Mesendoderm (in vitro differentiated cells): ENCODE measurements around the gene LRRC45.
A peak's percentile ranks its signal among the peaks of the same experiment; 100 is the strongest.

Experiments
- DNase-seq: peaks from one replicate; pipeline ENCODE4 v3.0.0; 2013
- H2AK5ac ChIP-seq: 2 replicates; pipeline ENCODE4 v1.6.1; 2013; ENCODE audit warnings: low read length, inconsistent platforms
- H2BK120ac ChIP-seq: 2 replicates; pipeline ENCODE4 v1.6.1; 2013; ENCODE audit warnings: low read depth, mild to moderate bottlenecking, low read length, moderate library complexity, mixed read lengths
- H2BK15ac ChIP-seq: replicated peaks from 2 replicates; pipeline ENCODE4 v1.6.1; 2013; ENCODE audit warnings: low read depth, mild to moderate bottlenecking, moderate library complexity
- H2BK5ac ChIP-seq: 2 replicates; pipeline ENCODE4 v1.6.1; 2013; ENCODE audit warnings: low read length, inconsistent platforms
- H3K18ac ChIP-seq: 2 replicates; pipeline ENCODE4 v1.6.1; 2013; ENCODE audit warnings: mild to moderate bottlenecking, low read length, mixed read lengths
- H3K23ac ChIP-seq: one replicate; pipeline ENCODE4 v1.6.1; 2013; ENCODE audit warnings: low read length
- H3K27ac ChIP-seq: 2 replicates; pipeline ENCODE4 v1.5.1; 2013; ENCODE audit warnings: low read depth, mild to moderate bottlenecking, inconsistent platforms, low read length, moderate library complexity
- H3K27me3 ChIP-seq: 2 replicates; pipeline ENCODE4 v1.6.1; 2013; ENCODE audit warnings: low read length, control low read depth, mild to moderate bottlenecking, inconsistent platforms; ENCODE audit not compliant: insufficient read depth, poor library complexity
- H3K36me3 ChIP-seq: 2 replicates; pipeline ENCODE4 v1.6.1; 2013; ENCODE audit warnings: low read length, inconsistent platforms; ENCODE audit not compliant: control insufficient read depth, insufficient read depth
- H3K4ac ChIP-seq: one replicate; pipeline ENCODE4 v1.6.1; 2013; ENCODE audit warnings: low read depth, mild to moderate bottlenecking, low read length, moderate library complexity
- H3K4me1 ChIP-seq: 2 replicates; pipeline ENCODE4 v1.6.1; 2013; ENCODE audit warnings: low read depth, low read length, inconsistent platforms; ENCODE audit not compliant: control insufficient read depth
- H3K4me2 ChIP-seq: 2 replicates; pipeline ENCODE4 v1.6.1; 2013; ENCODE audit warnings: low read length
- H3K4me3 ChIP-seq: 2 replicates; pipeline ENCODE4 v1.5.1; 2013; ENCODE audit warnings: mild to moderate bottlenecking, low read length
- H3K56ac ChIP-seq: one replicate; pipeline ENCODE4 v1.6.1; 2013; ENCODE audit warnings: low read length
- H3K79me1 ChIP-seq: 2 replicates; pipeline ENCODE4 v1.6.1; 2013; ENCODE audit warnings: low read length, inconsistent platforms
- H3K79me2 ChIP-seq: 2 replicates; pipeline ENCODE4 v1.6.1; 2013; ENCODE audit warnings: mild to moderate bottlenecking, low read length; ENCODE audit not compliant: control insufficient read depth, insufficient read depth
- H3K9ac ChIP-seq: 2 replicates; pipeline ENCODE4 v1.6.1; 2013; ENCODE audit warnings: low read length, inconsistent platforms
- H4K5ac ChIP-seq: one replicate; pipeline ENCODE4 v1.6.1; 2013; ENCODE audit warnings: low read length
- H4K8ac ChIP-seq: one replicate; pipeline ENCODE4 v1.6.1; 2013; ENCODE audit warnings: low read depth, mild to moderate bottlenecking, control low read depth, low read length, moderate library complexity
- WGBS: extraction: QIAGEN DNeasy Blood & Tissue Kit; methylation state at CpG from one replicate; pipeline ENCODE4 v1.1.7; 2013; ENCODE audit warnings: low lambda C conversion rate, missing lambda C conversion rate; ENCODE audit not compliant: insufficient coverage; ENCODE audit errors: extremely low coverage; 5-methylcytosine and 5-hydroxymethylcytosine counted together

LRRC45 gene

GRCh38 chr17:82019690-82020571 lies 3.2 kb upstream of the LRRC45 start:
- Histone ChIP-seq H4K5ac (no peak overlapping the region), H3K79me1 (peaks cover 8% of the 10 kb centered on the region), H3K4ac (no peak overlapping the region), H3K18ac (no peak overlapping the region), H3K9ac (no peak overlapping the region), H3K4me2 (no peak overlapping the region), H3K27ac (no peak overlapping the region), H3K4me3 (no peak overlapping the region), H3K79me2 (peaks cover 8% of the 10 kb centered on the region), H3K56ac (no peak overlapping the region), H3K4me1 (no peaks in the 10 kb centered on the region), H2AK5ac (no peak overlapping the region), H3K36me3 (no peaks in the 10 kb centered on the region), H2BK5ac (no peak overlapping the region), H3K23ac (no peak overlapping the region), H2BK120ac (no peak overlapping the region), H2BK15ac (no peak overlapping the region), H4K8ac (no peak overlapping the region), H3K27me3 (no peaks in the 10 kb centered on the region)
- DNase-seq, result peak; percentile 75
- WGBS, result no CpG with 5 or more reads among the region's 34 CpGs

DNA sequence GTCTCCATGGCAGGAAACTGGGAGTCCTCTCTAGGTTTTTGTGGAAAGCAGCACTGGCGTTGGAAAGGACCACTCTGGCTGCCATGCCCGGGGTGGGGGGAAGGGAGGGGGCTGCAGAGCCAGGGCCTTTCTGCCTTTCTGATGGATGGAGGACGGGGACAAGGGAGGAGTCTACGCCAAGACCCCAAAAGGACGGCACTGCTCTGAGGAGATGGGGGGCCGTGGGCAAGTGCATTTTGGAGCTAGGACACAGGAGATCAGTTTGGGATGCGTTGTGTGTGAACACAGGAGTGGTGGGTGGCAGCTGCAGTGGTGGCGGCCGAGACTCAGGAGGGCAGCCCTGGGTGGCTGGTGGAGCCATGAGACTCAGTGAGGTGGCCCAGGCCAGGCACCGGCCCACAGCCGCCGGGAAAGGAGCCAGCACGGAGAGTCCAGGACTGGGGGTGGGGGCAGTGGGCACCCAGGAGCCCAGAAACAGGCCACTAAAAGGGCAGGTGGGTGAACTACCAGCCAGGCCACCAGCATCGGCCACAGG lies 2.5 kb upstream of the LRRC45 start:
- no peaks in the 10 kb centered on the region for H3K36me3 ChIP-seq
- no peak overlapping the region for H3K9ac ChIP-seq
- no peak overlapping the region for H2BK15ac ChIP-seq
- H3K79me1 ChIP-seq, result peaks cover 8% of the 10 kb centered on the region
- H2BK5ac ChIP-seq, result no peak overlapping the region
- H3K23ac ChIP-seq, result no peak overlapping the region
- no peaks in the 10 kb centered on the region for H3K4me1 ChIP-seq
- H4K8ac ChIP-seq, result no peak overlapping the region
- H3K27me3 ChIP-seq, result no peaks in the 10 kb centered on the region
- no peak overlapping the region for H3K4me3 ChIP-seq
- H2BK120ac ChIP-seq, result no peak overlapping the region
- no peak overlapping the region for H2AK5ac ChIP-seq
- no CpG with 5 or more reads among the region's 14 CpGs for WGBS
- H3K56ac ChIP-seq, result no peak overlapping the region
- no peak for DNase-seq
- H3K79me2 ChIP-seq, result peaks cover 8% of the 10 kb centered on the region
- no peak overlapping the region for H3K4ac ChIP-seq
- no peak overlapping the region for H3K4me2 ChIP-seq
- no peak overlapping the region for H3K18ac ChIP-seq
- no peak overlapping the region for H4K5ac ChIP-seq
- no peak overlapping the region for H3K27ac ChIP-seq

- Histone ChIP-seq H2BK15ac (no peak overlapping the region), H3K23ac (no peak overlapping the region), H4K8ac (no peak overlapping the region), H3K4me2 (peak overlapping the region; percentile 82), H3K27me3 (no peaks in the 10 kb centered on the region), H3K9ac (peak overlapping the region; percentile 96), H3K4ac (no peak overlapping the region), H3K79me1 (peaks cover 8% of the 10 kb centered on the region), H2BK120ac (no peak overlapping the region), H3K79me2 (peaks cover 8% of the 10 kb centered on the region), H3K36me3 (no peaks in the 10 kb centered on the region), H2AK5ac (no peak overlapping the region), H3K27ac (no peak overlapping the region), H4K5ac (no peak overlapping the region), H3K4me1 (no peaks in the 10 kb centered on the region), H2BK5ac (no peak overlapping the region), H3K56ac (peak overlapping the region; percentile 98), H3K18ac (no peak overlapping the region), H3K4me3 (no peak overlapping the region)
- WGBS, result no CpG with 5 or more reads among the region's 25 CpGs
- DNase-seq, result peak; percentile 64
Observed at GRCh38 chr17:82021107-82021899, 1.8 kb upstream of the LRRC45 start.

DNA sequence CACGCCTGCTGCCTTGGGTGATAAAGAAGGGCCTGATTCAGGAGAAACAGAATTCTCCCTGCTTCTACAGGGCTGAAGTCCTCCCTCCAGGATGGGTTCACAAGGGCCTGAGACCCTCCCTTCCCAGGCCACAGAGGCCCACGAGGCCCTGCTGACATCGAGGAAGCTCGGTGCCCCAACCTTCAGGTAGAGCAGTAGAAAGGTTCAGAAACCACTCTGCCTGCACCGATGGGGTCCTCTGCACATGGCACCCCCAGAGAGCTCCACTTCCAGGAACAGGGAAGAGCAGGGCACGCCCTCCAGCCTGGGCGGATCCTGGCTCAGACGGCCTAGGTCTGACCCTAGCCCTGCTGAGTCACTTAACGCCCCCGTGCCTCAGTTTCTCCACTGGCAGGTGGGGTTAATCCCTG lies 1.2 kb upstream of the LRRC45 start:
- Histone ChIP-seq H3K4me2 (peak overlapping the region; percentile 82), H3K36me3 (no peaks in the 10 kb centered on the region), H3K9ac (peak overlapping the region; percentile 96), H2BK120ac (no peak overlapping the region), H3K79me1 (peaks cover 8% of the 10 kb centered on the region), H4K8ac (no peak overlapping the region), H2AK5ac (peak overlapping the region; percentile 38), H3K27me3 (no peaks in the 10 kb centered on the region), H3K4me1 (no peaks in the 10 kb centered on the region), H3K4ac (no peak overlapping the region), H3K27ac (no peak overlapping the region), H3K56ac (peak overlapping the region; percentile 98), H3K4me3 (peak overlapping the region; percentile 91), H3K18ac (no peak overlapping the region), H3K79me2 (peaks cover 8% of the 10 kb centered on the region), H3K23ac (peak overlapping the region; percentile 80), H2BK5ac (no peak overlapping the region), H2BK15ac (no peak overlapping the region), H4K5ac (no peak overlapping the region)
- WGBS, result no CpG with 5 or more reads among the region's 10 CpGs
- DNase-seq, result no peak

DNA sequence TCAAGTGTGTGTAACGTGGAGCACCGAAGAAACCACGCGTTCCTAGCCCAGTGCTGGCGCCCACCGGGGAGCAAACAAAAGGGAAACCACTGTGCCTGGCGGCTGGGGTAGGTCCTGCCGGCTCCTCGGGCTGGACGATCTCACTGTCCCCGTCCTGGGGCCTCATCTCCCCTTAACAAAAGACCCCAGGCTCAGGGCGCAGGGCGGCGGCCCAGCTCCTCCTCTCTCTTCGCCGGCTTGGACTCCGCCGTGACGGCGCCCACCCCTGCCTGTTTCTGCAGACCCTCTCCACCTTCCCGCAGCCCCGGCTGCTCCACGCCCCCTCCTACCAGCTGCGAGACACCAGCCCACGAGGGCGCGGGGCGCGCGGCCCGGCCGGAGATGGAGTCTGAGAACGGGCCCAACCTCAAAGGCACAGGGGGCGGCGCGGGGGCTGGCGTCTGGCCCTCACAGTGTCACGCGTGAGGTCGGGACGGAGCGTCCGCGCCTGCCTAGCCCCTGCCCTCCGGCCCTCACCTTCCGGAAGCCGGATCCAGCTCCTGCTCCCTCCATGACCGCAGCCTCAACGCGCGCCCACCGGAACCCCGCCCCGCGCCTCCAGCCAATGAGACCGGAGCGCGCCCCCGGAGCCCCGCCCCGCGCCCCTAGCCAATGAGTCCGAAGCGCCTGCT lies 660 bp upstream of the LRRC45 start, which contains the start of gene CENPX:
TSS of gene CENPX (minus strand) at position 569 of the 671 bp plus-strand sequence. CDS start at position 552, 17 bp downstream.
- H2BK5ac ChIP-seq, result no peak within 1 kb of the TSS

More for the DNA sequence above, 660 bp upstream of the LRRC45 start, which contains the start of gene CENPX:
- WGBS, result no CpG with 5 or more reads among the region's 64 CpGs
- Histone ChIP-seq H3K18ac (peak within 1 kb of the TSS; percentile 11), H4K8ac (no peak within 1 kb of the TSS), H3K27me3 (no peaks in the 10 kb centered on the region), H3K79me1 (peaks cover 8% of the 10 kb centered on the region), H3K4me3 (peak within 1 kb of the TSS; percentile 91), H2AK5ac (peak within 1 kb of the TSS; percentile 38), H3K4me2 (peak within 1 kb of the TSS; percentile 98), H3K79me2 (peaks cover 8% of the 10 kb centered on the region), H3K4ac (no peak within 1 kb of the TSS), H3K36me3 (no peaks in the 10 kb centered on the region), H2BK120ac (no peak within 1 kb of the TSS), H3K27ac (no peak within 1 kb of the TSS), H3K9ac (peak within 1 kb of the TSS; percentile 96), H2BK15ac (no peak within 1 kb of the TSS), H3K4me1 (no peaks in the 10 kb centered on the region), H3K56ac (peak within 1 kb of the TSS; percentile 98), H4K5ac (no peak within 1 kb of the TSS), H3K23ac (peak within 1 kb of the TSS; percentile 80)
- DNase-seq, result no peak
